ENCODE results near the gene C2orf49.

The C2orf49 gene

DNA sequence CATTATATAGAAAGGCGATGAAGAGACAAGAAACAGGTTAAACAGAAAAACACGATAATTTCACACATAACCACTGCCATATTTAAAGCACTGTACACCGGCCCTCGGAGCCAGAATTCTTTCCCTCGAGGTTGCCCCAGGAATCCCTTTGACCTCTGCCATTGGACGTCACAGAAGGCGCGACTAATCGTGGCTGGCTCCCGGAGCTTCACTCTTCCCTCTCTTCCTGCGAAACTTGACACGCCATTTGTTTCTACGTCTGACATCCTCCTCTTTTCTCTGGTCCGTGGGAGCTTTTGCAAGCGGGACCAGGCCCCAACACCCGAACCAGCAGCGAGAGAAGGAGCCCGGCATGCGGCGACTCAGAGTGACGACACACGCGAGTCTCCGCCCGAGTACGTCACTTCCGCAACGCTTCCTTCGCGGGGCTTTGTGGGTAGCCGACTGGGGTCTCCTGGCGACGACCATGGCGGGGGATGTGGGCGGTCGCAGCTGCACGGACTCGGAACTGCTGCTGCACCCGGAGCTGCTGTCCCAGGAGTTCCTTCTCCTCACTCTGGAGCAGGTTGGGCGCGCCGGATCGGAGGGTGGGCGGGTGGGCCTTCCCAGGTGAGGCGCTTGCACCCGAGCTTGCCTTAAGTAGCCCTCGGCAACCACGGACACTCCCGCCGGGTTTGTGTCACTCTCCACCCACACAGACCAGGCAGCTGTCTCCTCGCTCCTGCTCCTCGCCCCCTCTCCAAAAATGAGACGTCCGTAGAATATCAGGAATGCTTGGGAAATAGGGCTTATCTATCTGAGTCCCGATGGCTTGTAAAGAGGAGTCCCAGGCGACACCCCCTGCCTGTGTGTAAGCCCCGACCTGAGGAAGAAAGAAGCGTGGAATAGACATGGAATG lies at the start of gene C2orf49:
TSS of gene C2orf49 (plus strand) at position 419 of the 898 bp plus-strand sequence. CDS start at position 467, 48 bp downstream.
- peak; percentile 78 for DNase-seq (ENCODE audit: low spot score)

DNA sequence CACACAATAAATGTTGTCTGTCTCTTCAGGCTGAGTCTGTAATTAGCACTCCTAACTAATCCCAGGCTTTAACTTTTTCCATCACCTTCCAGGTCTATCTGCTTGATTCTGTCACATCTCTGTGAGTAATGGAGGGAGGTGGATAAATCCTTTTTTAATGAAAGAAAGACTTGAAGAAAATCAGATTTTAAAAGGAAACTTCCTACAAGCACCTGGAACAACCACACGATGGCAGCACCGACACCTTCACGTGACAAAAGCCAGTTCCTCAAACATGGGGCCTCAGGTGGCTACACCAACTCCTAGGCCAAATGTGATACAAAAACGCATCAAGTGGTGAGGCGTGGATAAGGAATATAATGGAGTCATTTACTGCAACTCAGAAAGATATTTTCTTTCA lies 49.6 kb upstream of the C2orf49 start:
- peak; percentile 48 for DNase-seq (ENCODE audit: low spot score)

DNA sequence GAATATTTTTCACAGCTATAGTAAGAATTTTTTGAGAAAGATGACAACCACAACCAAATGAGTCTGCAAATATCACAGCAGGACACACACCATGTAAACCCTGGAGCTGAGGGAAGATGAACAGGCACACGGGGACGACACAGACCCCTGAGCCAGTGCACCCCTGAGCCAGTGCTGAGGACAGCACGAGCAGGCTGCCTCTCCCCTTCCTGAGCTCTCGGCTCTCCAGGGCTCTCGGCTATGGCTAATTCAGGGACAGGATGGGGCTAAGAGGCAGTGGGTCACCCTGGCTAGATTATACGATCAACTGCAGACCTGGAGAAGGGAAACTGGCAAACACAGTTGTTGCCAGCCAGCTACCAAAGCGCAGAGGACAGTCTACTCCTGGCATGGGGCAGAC lies 49.2 kb upstream of the C2orf49 start:
- no peak for DNase-seq (ENCODE audit: low spot score)

DNA sequence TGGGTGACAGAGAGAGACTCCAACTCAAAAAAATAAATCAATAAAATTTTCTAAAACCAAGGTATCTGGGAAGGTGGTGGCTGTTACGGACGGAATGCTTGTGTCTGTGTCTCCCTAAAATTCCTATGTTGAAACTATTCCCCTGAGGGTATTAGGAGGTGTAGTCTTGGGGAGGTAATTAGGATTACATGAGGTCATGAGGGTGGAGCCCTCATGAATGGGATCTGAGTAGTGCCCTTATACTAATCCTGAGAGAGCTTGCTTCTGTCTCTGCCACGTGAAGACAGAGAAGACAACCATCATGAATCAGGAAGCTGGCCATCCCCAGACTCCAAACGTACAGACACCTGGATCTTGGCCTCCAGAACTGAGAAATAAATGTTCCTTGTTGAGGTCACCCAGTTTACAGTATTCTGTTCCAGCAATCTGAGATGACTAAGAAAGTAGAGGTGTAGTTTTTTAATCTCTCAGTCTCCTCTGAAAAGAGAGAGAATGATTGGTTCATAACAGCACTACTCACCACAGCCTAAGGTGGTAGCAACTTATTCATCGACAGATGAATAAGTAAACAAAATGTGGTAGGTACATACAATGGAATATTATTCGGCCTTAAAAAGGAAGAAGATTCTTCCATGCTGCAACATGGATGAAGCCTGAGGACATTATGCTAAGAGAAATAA lies 46.2 kb upstream of the C2orf49 start:
- DNase-seq (ENCODE audit: low spot score), result no peak

DNA sequence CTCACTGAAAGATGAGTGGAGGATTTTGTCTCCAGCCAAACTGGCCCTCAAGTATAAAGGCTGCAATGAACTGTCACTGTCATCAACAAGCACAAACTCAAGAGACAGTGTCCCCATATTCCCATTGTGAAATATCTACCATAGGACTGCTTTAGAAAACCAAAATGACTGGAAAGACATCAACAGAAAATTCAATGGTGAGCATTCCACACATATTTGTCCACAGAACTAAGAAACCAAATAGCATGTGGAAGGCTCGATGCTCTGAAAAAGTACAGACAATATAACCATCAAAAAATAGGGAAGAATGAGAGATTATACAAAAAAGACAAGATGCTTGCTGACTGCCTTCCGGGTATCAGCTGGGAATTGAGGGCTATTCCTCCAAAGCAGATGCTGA lies 45.4 kb upstream of the C2orf49 start:
- DNase-seq (ENCODE audit: low spot score), result no peak

GRCh38 chr2:105294046-105294445 lies 43.3 kb upstream of the C2orf49 start:
- no peak for DNase-seq (ENCODE audit: low spot score)

DNA sequence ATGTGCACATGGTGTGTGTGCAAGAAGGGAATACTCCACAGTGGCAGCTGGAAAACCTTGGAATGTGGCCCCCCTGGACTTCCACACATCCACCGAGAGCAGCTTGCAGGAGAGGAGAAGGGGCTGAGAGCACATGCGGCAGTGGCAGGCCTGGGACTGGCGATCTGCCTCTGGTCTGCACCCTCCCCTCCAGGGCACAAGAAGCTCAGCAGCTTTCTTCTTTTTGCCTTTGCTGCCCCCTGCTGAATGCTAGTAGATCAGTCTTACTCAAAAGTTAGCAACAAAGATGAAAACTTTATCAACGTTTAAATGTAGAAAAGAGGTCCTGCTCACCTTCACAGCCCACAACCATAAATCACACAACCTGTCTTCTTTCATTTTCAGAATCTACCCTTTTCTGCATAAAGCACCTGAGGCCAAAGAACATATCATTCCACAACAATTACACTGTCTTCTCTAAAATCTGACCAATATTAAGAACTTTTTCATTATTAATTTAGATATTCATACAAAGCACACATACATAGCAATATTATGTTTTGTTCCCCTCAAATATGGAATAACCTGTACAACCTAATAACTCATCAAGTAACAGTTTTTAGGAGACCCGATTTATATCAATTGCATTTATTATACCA lies 42.4 kb upstream of the C2orf49 start:
- peak; percentile 66 for DNase-seq (ENCODE audit: low spot score)

DNA sequence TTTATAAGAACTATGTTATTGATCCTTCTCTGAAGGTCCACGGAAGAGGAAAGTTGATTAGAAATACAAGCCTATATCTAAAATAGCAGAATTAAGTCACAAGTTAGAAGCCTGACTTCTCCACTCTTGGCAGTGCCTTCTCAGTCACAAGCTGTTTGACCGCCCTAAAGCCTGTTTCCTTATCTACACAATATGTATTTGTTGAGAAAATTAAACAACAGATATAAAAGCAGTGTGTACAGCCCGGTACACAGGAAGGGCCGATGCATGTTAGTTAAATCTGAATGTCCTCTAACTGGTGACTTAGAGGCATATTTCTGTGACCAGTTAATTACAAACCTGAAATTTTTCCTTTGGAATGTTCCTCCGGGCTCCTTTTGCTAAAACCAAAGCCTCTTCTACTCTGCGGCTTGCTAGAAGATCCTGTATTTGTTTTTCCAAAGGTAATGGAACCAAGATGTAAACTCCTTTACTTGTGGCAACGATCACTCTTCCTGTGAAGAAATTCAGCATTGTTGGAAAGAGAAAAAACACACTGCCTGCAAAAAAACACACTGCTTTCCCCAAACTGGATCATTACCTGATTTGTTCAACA lies 41.2 kb upstream of the C2orf49 start:
- DNase-seq (ENCODE audit: low spot score), result no peak

DNA sequence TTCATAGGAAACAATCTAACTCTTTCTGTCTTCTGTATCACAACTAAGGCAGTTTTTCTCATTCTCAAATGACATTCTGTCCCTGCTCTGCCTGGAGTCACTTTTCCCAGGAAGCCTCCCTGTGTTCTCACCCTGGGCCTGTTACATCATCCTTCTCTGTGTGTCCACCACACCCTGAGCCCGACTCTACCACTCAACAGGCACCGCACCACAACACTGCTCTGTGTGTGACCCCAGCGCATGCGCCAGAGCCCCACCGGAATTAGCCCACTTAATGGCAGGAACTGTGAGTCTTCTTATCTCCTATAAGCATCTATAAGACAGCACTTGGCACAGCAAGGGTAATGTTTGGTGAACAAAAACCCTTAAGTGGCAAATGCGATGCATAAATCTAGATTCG lies 40.1 kb upstream of the C2orf49 start:
- no peak for DNase-seq (ENCODE audit: low spot score)

DNA sequence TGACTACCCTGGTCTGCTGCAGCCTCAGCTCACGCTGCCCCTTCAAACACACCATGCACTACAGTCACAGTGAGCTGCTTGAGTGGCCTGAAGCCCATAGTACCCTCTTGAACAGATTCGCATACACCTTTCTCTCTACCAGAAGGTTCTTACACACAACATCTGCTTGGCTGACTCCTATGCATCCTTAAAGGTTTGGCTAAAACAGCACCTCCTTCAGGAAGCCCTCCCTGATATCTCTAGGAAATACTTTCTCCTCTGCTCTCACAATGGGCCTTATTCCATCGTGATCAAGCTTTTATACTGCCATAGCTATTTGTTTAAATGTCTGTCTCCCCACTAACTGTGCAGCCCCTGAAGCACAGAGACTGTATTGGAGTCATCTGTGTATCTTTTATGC lies 39.3 kb upstream of the C2orf49 start:
- no peak for DNase-seq (ENCODE audit: low spot score)

GRCh38 chr2:105299290-105299689 lies 38.0 kb upstream of the C2orf49 start:
- peak; percentile 46 for DNase-seq (ENCODE audit: low spot score)

DNA sequence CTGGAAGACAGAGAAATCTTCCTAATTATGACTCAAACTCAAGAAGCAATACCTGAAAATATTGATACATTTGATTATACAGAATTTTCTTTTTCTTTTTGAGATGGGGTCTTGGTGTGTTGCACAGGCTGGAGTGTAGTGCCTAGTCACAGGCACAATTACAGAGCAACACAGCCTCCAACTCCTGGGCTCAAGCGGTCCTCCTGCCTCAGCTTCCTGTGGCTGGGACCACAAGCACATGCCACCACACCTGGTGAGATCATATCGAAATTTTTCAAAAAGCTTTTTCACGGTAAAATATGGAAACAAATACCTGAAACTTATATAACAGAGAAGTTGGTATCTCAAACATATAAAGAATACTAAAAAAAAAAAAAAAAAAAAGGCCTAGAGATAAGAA lies 35.7 kb upstream of the C2orf49 start:
- no peak for DNase-seq (ENCODE audit: low spot score)

GRCh38 chr2:105307146-105307545 lies 30.2 kb upstream of the C2orf49 start:
- DNase-seq (ENCODE audit: low spot score), result no peak

GRCh38 chr2:105307550-105307949 lies 29.8 kb upstream of the C2orf49 start:
- no peak for DNase-seq (ENCODE audit: low spot score)

- no peak for DNase-seq (ENCODE audit: low spot score)
These were observed 29.4 kb upstream of the C2orf49 start for GRCh38 chr2:105307962-105308361.

DNA sequence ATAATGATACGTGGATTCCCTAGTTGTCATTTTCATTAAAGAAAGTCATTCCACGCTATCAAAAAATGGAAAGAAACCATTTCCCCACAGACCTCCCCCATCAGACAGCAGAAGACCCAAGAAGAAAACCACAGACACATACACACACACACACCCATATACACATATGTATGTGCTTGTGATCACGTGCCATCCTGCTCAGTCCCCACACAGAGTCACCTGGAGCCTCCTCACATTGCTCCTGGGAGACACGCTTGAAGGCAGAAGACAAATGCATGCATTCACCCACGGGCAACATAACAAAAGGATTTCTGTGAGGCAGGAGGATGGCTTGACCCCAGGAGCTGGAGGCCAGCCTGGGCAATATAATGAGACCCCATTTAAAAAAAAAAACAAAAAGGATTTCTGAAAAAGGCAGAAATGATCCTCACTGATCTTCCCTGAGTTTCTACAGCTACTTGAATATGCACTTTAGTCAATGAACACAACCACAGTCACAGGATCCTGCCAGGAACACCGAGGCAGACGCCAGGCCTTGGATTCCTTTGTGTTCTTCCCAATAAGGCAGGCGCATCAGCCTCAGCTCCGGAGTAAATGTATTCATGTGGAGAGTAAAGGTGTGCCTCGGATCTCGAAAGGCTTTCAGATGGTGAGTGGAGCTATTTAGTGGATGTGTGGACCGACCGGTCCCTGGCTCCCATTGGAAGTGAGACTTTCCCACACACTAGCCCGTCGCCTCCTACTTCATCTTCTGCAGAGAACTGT lies 28.8 kb upstream of the C2orf49 start:
- DNase-seq (ENCODE audit: low spot score), result no peak

DNA sequence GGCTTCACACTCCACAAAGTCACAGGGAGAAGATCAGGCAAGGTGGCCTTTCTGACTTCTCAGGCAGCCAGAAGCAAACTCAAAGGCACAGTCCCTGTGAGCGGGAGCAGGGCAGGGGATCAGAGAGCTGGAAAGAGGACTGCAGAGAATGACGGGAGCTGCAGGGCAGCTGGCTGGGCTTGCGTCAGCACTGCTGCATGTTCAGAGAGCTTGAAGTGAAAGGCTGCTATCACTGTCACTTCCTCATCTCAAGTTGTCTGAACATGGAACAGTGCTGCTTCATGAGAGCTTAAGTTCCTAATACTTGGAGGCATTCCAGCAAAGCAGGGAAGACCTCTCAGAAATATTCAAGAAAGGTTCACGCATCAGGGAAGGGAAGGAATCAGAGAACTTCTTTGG lies 28.2 kb upstream of the C2orf49 start:
- DNase-seq (ENCODE audit: low spot score), result no peak

DNA sequence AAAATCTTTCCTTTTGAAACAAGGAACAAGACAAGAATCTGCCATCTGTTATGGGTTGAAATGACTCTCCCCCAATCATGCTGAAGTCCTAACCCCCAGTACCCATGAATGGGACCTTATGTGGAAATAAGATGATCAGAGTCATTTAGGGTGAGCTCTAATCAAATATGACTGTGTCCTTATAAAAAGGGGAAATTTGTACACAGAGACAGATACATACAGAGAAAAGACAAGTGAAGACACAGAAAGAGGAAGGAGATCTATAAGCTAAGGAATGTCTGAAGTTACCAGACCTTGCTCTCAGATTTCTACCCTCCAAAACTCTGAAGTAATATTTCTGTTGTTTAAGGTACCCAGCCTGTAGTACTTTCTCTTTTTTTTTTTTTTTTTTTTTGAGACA lies 23.5 kb upstream of the C2orf49 start:
- DNase-seq (ENCODE audit: low spot score), result no peak

- DNase-seq (ENCODE audit: low spot score), result no peak
These were observed 22.0 kb upstream of the C2orf49 start for GRCh38 chr2:105315314-105315713.

GRCh38 chr2:105317937-105318336 lies 19.4 kb upstream of the C2orf49 start:
- no peak for DNase-seq (ENCODE audit: low spot score)

DNA sequence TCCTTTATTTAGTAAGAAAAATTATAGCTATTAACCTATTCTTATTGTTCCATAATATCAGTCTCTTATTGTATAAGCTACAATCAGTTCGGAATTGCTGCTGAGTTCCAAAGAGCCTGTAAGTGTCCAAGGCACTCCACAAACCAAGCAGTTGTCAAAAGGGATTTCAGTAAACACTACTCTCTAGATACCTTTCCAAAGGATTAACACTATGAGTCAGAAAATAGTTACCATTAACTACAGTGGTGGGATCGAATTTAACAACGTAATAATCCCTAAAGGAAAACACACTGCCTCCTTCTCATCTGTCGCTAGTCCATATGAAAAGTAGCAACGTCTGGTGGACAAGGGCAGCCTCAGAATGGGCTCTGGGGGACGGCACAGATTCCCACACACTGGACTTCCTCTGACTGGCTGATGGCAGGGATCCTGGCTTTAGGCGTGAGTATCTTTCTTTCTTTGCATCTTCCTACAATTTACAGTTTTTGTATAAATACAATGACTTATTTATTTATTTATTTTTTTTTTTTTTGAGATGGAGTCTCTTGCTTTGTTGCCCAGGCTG lies 16.6 kb upstream of the C2orf49 start:
- DNase-seq (ENCODE audit: low spot score), result no peak

All from HuH-7 (cell line).